ENCODE measurements around the gene DXO.

- TF ChIP-seq CTCF (IDR thresholded peaks at IDR 0.05; ENCODE audit: low read depth, low read length) (no peak), EZH2phosphoT487 (IDR thresholded peaks at IDR 0.05; ENCODE audit: low read depth) (no peak)
Observed at GRCh38 chr6:31967926-31968320, 4.0 kb downstream of the DXO start.
